AG04449 (cell line): Measurements from ENCODE around the gene PLA2G4B.

Experiments used
- CTCF ChIA-PET: fragments of 350-600 bp; formaldehyde crosslinking; extraction: SDS; loops from one replicate; lab custom pipeline; 2021; ENCODE audit warnings: antibody characterized with exemption; lab: Yijun Ruan, JAX
- POLR2A ChIA-PET: fragments of 400-600, 350-600 bp; formaldehyde crosslinking; extraction: SDS; loops from one replicate; lab custom pipeline; 2020; ENCODE audit warnings: antibody characterized with exemption, inconsistent platforms; lab: Yijun Ruan, JAX
- DNase-seq: peaks from one replicate; pipeline ENCODE4 v3.0.0-alpha.2; 2010; ENCODE audit warnings: low read depth, low spot score
- H3K4me3 ChIP-seq: 2 replicates; pipeline ENCODE4 v1.5.1; 2011; ENCODE audit warnings: low read depth, mild to moderate bottlenecking, control low read depth, low read length
- CTCF ChIP-seq: IDR thresholded peaks from one replicate; pipeline ENCODE4 v1.5.1; 2011; ENCODE audit warnings: mild to moderate bottlenecking, moderate library complexity, low read length, control low read depth, inconsistent platforms; ENCODE audit not compliant: insufficient read depth; ENCODE audit errors: missing control alignments

PLA2G4B gene

GRCh38 chr15:41870689-41871081 is 32.0 kb downstream of the PLA2G4B start:
- no peak for TF ChIP-seq CTCF
- no peak for DNase-seq
- H3K4me3 ChIP-seq, result no peak overlapping the region
- POLR2A ChIA-PET, result interaction anchor here (0.9 to 1.0 kb wide), 2 partner anchors 10 to 24 kb away, joined by 3 read pairs; no protein-coding TSS in a partner anchor
- CTCF ChIA-PET, result interaction anchor here (0.8 to 1.8 kb wide), 5 partner anchors 9 to 60 kb away, joined by 3 to 7 read pairs (median 4); no protein-coding TSS in a partner anchor

- ChIA-PET POLR2A (interaction anchor here (0.9 to 1.0 kb wide), 2 partner anchors 10 to 24 kb away, joined by 3 read pairs; no protein-coding TSS in a partner anchor), CTCF (interaction anchor here (0.8 to 1.8 kb wide), 5 partner anchors 9 to 60 kb away, joined by 3 to 7 read pairs (median 4); no protein-coding TSS in a partner anchor)
- DNase-seq, result no peak
- TF ChIP-seq CTCF, result no peak
- H3K4me3 ChIP-seq, result no peak overlapping the region
These were observed 32.7 kb downstream of the PLA2G4B start for GRCh38 chr15:41871175-41871905.

- no peak for TF ChIP-seq CTCF
- no peak for DNase-seq
- CTCF ChIA-PET, result no interaction called here
- H3K4me3 ChIP-seq, result no peak overlapping the region
- POLR2A ChIA-PET, result interaction anchor here (0.5 kb wide), 1 partner anchor 1262 kb away, joined by 3 read pairs; no protein-coding TSS in a partner anchor
These were observed 33.6 kb downstream of the PLA2G4B start for GRCh38 chr15:41872166-41872747.

- ChIA-PET CTCF (no interaction called here), POLR2A (no interaction called here)
- TF ChIP-seq CTCF, result no peak
- H3K4me3 ChIP-seq, result no peak overlapping the region
- no peak for DNase-seq
These were observed 35.1 kb downstream of the PLA2G4B start for GRCh38 chr15:41873711-41874110.

GRCh38 chr15:41874736-41875135 is 36.1 kb downstream of the PLA2G4B start:
- TF ChIP-seq CTCF, result no peak
- CTCF ChIA-PET, result interaction anchor here (1.1 kb wide), 1 partner anchor 20 kb away, joined by 3 read pairs; no protein-coding TSS in a partner anchor

GRCh38 chr15:41876007-41876406 is 37.4 kb downstream of the PLA2G4B start:
- DNase-seq, result no peak
- no peak overlapping the region for H3K4me3 ChIP-seq
- ChIA-PET POLR2A (no interaction called here), CTCF (interaction anchor here (1.1 kb wide), 1 partner anchor 19 kb away, joined by 3 read pairs; no protein-coding TSS in a partner anchor)
- TF ChIP-seq CTCF, result no peak

More at GRCh38 chr15:41874736-41875135, 36.1 kb downstream of the PLA2G4B start:
- DNase-seq, result no peak
- POLR2A ChIA-PET, result no interaction called here
- no peak overlapping the region for H3K4me3 ChIP-seq
